LNCaP clone FGC (cell line): Measurements from ENCODE around the gene FAM13C.

Experiments used
- DNase-seq: peaks from one replicate; pipeline ENCODE4 v3.0.0-alpha.2; 2011; ENCODE audit warnings: low read depth
- H3K4me3 ChIP-seq: 2 replicates; pipeline ENCODE4 v1.5.1; 2011; ENCODE audit warnings: mild to moderate bottlenecking, low read depth, low read length, control low read depth
- TF ChIP-seq, protein P1 (sequence below): IDR thresholded peaks from 2 replicates; pipeline ENCODE4 v1.5.1; 2012; ENCODE audit warnings: mild to moderate bottlenecking; ENCODE audit not compliant: control insufficient read depth, insufficient read depth; ENCODE audit errors: extremely low read depth

FAM13C gene

DNA sequence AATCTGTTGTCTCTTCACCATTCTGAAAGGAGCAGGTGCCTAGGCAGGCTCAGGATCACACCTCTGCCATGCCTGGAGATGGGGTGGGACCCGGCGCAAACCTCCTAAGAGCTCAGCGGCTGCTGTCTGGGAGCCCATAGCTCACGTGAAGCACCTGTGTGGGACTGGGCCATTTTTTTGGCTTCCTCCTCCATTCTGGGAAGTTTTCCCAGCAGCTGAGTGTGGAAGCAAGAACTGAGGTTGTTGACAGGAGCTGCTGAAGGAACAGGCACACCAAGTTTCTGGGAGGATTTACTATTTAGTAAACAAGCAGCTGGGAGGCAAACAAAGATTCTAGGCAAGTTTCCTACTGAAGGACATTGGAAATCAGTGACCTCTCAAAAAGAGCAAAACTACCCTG lies 77.3 kb downstream of the FAM13C start:
- TF ChIP-seq, protein P1, sequence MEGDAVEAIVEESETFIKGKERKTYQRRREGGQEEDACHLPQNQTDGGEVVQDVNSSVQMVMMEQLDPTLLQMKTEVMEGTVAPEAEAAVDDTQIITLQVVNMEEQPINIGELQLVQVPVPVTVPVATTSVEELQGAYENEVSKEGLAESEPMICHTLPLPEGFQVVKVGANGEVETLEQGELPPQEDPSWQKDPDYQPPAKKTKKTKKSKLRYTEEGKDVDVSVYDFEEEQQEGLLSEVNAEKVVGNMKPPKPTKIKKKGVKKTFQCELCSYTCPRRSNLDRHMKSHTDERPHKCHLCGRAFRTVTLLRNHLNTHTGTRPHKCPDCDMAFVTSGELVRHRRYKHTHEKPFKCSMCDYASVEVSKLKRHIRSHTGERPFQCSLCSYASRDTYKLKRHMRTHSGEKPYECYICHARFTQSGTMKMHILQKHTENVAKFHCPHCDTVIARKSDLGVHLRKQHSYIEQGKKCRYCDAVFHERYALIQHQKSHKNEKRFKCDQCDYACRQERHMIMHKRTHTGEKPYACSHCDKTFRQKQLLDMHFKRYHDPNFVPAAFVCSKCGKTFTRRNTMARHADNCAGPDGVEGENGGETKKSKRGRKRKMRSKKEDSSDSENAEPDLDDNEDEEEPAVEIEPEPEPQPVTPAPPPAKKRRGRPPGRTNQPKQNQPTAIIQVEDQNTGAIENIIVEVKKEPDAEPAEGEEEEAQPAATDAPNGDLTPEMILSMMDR = no peak
- 0 out of 2 replicates have a peak overlapping the region, but pooled peaks have one; percentile 1 for H3K4me3 ChIP-seq
- DNase-seq = peak; percentile 95

DNA sequence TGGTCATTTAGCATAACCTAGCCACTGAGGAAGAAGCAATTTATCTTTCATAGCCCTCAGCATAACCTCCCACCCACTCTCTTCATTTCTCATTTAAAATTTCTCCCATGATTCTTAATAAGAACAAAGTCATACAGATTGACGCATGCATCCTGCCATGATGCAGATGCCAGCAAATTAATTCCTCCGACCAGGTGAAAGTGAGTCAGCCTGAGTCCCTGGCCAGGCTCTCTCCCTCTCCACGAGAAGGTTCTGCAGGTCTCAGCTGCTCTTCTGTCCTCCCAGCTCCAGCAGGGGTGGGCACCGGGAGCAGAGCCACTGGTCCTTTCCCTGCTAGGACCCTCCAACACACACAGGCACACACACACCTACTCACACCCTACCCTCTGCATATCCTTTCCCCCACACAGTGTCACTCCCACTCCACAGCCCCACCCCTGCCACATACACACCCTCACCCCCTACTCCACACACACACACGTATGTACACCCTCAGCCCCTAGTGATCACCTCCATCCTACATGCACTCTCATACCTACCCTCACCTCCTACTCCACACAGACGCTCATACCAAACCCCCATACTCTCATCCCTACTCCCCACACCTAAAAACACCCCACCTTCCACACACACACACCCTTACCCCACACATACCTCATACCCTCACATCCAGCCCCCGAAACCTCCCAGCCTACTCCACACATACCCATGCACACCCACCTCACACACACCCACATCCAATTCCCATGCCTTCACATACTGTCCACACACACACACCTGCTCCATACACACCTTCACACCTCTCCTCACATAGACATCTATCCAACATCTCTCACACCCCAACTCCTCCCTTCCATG lies 78.0 kb downstream of the FAM13C start:
- no peak overlapping the region for H3K4me3 ChIP-seq
- TF ChIP-seq, protein P1 = no peak
- no peak for DNase-seq

DNA sequence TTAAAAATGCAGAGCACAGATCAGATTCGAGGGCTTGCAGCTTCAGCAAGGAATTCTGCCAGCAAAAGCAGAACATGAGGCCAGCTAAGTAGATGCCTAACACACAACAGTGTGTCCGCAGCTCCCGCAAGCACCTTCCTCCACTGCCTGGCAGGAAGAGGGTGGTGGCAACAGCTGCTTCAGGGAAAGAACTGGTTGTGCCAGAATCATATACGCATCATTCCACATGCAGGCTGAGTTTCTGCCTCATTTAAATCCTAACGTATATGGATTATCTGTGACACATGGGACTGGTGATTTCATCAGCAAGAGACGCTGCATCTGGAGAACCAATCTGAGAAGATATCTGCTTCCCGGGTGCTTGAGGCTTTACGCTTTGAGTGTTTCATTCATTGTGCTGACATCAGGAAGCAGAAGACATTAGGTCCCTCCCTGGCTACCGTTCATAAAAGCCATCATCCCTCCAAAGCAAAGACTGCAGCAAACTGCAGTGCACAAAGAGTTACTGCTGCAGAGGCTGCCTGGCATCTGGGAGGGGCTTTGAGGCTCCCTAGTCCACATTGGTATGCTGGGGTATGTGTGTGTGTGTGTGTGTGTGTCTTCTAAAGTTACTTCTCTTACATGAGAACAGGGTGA lies 78.8 kb downstream of the FAM13C start:
- H3K4me3 ChIP-seq = no peak overlapping the region
- TF ChIP-seq, protein P1 = no peak
- peak; percentile 31 for DNase-seq

DNA sequence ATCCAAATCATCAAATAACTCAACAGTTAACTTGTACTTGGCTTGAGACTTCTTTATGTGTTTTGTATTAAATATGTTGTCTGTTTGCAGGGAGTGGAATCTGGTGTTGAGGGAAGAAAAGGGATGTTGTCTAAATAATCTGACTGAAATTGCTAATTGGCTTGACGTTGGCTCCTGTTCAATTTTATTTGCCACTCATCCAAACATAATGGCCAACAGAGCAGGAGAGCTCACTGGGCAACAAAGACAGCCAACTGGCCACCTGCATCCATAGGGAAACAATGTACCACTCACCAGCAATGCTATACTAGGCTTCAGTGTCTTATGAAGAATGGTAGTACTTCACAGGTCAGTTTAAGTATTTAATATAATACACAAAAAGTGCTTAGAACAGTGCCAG lies 80.5 kb downstream of the FAM13C start:
- TF ChIP-seq, protein P1 = no peak
- no peak for DNase-seq
- H3K4me3 ChIP-seq = no peak overlapping the region

DNA sequence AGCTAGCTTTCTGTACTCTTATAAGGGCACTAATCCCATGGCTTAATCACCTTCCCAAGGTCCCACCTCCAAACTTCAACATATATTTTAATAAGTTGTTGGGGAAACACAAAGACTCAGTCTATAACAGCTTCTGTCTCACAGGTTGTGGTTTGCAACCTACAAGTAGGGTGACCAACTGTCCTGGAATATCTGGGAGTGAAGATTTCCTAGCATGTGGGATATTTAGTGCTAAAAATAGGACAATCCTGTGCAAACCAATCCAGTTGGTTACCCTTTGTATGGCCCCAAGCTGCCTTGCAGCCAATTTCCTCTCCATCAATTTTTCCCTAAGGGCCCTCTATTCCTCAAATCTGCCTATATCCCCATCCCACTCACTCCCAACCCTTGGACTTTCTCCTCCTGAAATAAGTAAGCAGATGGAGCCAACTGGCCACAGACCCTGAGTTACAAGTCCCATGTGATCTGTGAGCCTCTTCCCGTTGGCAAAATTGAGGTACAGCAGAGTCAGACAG lies 82.3 kb downstream of the FAM13C start:
- H3K4me3 ChIP-seq = no peak overlapping the region
- DNase-seq = no peak
- TF ChIP-seq, protein P1 = no peak

DNA sequence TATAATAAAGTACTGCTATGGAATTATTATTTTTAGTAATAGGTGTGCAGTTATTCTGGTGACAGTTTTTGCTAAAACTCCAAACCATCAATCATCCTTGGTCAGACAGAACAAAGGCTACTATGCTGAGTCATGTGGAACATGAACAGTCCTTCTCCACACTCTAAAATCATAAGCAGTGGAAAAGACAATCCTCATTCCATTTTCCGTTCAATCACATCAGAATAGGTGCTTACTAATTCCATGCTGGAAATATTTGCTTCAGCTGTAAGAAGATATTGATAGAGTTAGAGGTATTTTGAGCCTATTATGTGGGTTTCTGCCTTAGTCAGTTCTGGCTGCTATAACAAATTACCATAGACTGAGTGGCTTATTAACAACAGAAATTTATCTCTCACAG lies 82.9 kb downstream of the FAM13C start:
- no peak overlapping the region for H3K4me3 ChIP-seq
- TF ChIP-seq, protein P1 = no peak
- no peak for DNase-seq
